Gastroesophageal sphincter (tissue), 3 donors: ENCODE results near the gene UPB1.

Experiments
- CTCF ChIP-seq, 4 experiments: fragments of 200-600 bp in 2 of 4; fragments of 450-650 bp in 2 of 4; sonication (generic) in 1 of 4; IDR thresholded peaks; one replicate each; pipeline ENCODE4 v1.5.1; 2017 to 2019; ENCODE audit warnings: antibody characterized with exemption in 4 of 4, mild to moderate bottlenecking in 2 of 4, moderate library complexity in 2 of 4
- POLR2A ChIP-seq, 2 donors: fragments of 450-650 bp; IDR thresholded peaks; one replicate each; pipeline ENCODE4 v1.6.1; 2017; ENCODE audit warnings: antibody characterized with exemption in 2 of 2, mild to moderate bottlenecking in 2 of 2, moderate library complexity in 1 of 2
- POLR2AphosphoS5 ChIP-seq: sonication (generic); formaldehyde crosslinking; IDR thresholded peaks from one replicate; pipeline ENCODE4 v1.6.1; 2017; ENCODE audit warnings: antibody characterized with exemption

- no peak for TF ChIP-seq CTCF (IDR thresholded peaks at IDR 0.05)
- no peak for TF ChIP-seq POLR2A (IDR thresholded peaks at IDR 0.05)
- no peak for TF ChIP-seq POLR2AphosphoS5
These were observed 4.7 kb downstream of the UPB1 start for GRCh38 chr22:24499706-24500276.
